ENCODE data around the gene FANCE.

GRCh38 chr6:35411066-35411465 is 41.1 kb upstream of the FANCE start:
- TF ChIP-seq POLR2A (IDR thresholded peaks at IDR 0.05) = no peak
- no peak for TF ChIP-seq CTCF (IDR thresholded peaks at IDR 0.05)
